GM18498 (cell line): ENCODE measurements around the gene CMPK2.

ENCODE experiments used
- ATAC-seq: cut with Tn5 transposase; IDR thresholded peaks from one replicate; pipeline ENCODE4 v1.9.1; 2021; ENCODE audit warnings: mild to moderate bottlenecking, moderate library complexity; ENCODE audit not compliant: unreplicated experiment

Gene CMPK2

DNA sequence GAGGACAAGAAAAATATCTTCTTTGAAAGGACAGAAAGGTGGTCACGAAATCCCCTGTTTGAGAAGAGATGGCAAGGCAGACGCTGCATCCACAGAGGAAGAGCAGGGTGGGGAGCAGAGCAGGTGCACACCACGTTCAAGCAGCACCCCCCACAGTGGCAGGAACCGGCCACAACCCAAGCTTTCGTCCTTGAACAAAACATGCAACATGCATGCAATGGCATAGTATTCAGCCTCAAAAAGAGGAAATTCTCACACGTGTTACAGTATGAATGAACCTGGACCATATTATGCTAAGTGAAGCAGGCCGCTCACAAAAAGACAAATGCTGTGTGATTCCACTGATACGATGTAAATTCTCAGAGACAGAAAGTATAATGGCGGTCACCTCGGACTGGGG is 51.4 kb downstream of the CMPK2 start:
- no peak for ATAC-seq

DNA sequence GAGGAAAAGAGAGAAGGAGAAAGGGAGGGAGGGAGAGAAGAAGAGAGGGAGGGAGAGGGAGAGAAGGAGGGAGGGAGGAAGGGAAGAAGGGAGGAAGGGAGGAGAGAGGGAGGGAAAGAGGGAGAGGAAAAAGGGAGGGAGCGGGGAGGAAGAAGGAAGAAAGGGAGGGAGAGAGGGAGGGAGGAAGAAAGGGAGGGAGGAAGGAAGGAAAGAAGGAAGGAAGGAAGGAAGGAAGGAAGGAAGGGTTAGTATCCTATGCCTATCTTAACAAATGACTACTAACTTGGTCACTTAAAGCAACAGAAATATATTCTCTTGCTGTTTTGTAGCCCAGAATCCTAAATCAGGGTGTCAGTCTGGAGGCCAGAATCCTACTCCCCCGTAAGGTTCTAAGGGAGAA is 52.1 kb downstream of the CMPK2 start:
- ATAC-seq = no peak

DNA sequence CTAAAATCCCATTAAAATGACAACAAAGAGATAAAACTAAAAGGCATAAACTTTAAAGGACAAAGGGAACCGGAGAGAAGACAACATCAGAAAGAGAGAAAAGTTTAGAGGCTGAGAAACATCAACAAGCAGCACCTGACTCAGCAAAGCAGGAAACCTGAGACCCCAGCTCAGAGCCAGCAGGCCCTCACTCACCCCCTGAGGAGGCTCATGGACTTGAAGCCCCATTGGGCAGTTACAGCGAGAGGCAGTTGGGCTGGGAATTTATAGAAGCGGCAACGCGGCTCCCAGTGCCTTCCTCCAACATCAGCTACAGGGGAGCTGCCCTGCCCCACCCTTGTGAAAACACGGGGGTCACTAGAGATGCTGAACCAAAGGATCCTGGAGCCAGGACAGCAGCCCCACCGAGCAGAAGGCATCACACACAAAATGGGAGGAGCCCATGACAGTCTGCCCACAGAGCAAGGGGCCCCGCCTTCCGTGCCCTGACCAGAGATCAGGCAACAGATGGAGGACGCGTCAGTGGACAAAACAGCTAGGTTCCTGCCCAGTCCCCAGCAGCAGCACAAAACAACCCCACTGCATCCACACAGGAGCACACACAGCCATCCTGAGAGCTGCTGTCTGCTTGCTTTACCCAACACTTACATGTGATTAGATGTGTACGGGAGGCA is 52.7 kb downstream of the CMPK2 start:
- no peak for ATAC-seq

DNA sequence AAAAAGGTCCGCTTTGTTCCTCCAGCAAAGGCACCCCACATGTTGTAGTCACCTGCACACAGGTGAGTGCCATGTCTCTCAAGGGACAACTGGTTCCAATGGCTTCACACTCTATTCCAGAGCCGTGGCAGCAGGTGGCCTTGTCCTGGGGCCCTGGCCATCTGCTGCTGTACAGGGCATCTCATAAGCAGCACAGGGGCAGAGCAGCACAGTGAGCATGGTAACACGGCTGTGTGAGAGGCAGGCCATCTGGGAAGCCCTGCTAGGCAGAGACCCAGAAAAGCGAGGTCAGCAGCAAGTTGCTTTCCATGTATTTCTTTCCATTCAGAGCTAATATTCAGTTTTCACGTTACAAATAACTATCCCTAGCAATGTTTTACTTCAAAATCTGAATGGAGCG is 54.7 kb downstream of the CMPK2 start:
- no peak for ATAC-seq

DNA sequence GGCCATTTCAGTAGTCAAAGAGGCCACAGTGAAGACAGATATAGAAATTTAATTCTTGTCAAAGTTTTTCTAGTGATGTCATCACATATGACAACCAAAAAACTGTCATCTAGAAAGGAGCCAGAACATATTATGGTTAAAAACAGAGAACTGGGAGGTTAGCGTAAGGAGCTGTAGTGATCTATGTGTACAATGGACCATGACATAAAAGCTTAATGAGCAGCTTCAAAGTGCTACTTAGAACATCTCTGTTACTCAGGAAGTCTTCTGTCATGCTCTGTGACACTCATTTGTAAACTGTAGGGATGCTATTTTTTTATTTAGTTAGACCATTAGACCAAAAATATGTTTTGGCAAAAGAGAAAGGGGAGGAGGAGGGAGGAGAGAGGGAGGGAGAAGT is 57.3 kb downstream of the CMPK2 start:
- ATAC-seq = no peak

DNA sequence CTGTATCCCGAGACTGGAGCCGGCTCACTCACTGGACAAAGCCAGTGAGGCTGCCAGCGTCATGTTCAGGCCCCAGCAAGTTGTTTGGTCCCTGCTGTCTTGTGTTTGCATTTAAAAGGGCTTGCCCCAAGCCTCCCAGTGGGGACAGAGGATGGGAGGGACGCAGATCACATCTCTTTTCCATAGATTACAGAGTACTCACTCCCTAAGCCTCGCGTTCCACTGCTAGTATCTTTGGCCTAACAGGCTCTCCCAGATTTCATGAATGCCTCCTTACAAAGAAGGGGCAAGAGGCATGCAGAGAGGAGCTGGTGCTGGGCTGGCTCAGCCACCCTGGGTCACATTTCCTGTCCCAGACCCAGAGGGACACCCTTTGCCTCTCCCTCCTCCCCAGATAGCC is 59.1 kb downstream of the CMPK2 start:
- no peak for ATAC-seq

DNA sequence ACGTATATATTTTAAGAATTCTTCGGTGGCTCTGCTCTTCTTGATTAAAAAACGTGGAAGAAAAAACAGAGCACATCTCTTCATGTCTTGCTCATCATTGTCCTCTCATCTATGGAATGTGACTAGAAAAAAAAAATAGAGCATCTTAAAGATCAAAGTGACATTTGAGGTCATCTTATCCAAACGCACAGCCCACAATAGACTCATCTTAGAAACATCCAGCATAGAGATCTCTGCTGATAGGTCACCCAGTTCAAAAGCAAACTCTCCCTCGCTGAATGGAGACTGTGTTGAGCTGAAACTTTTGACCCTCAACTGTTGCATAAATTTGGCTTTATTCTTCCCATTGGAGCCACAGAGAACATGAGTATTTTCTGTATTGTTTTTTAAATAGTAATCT is 65.2 kb downstream of the CMPK2 start:
- no peak for ATAC-seq
